Measurements from ENCODE around the gene ZNF625. TPM values are rescaled to one million over a fixed set of nuclear protein-coding genes. Genes with fewer than 3 reads are reported as not detected.

ZNF625 gene
- total RNA-seq, 1 donor from 2014 or later, result 3.1 TPM

Other genes with a start within 250 kb of the ZNF625 start
- 5.1 TPM for gene ZNF700, start 231.6 kb downstream of the ZNF625 start, total RNA-seq
- 3.1 TPM for gene ZNF763, start 191.7 kb downstream of the ZNF625 start, total RNA-seq
- 4.3 TPM for gene ZNF433, start 121.1 kb downstream of the ZNF625 start, total RNA-seq
- gene ZNF878, start 103.8 kb downstream of the ZNF625 start, total RNA-seq, result not detected
- gene ZNF844, start 92.0 kb downstream of the ZNF625 start, total RNA-seq, result 14.7 TPM
- gene ZNF20, start 16.4 kb downstream of the ZNF625 start, total RNA-seq, result 1.6 TPM
- 3.0 TPM for gene ZNF136, start 6.4 kb upstream of the ZNF625 start, total RNA-seq
- gene ZNF44, start 138.1 kb upstream of the ZNF625 start, total RNA-seq, result 10.8 TPM
- 3.7 TPM for gene ZNF563, start 176.9 kb upstream of the ZNF625 start, total RNA-seq
- 4.3 TPM for gene ZNF442, start 208.9 kb upstream of the ZNF625 start, total RNA-seq
- 1.9 TPM for gene ZNF799, start 244.5 kb upstream of the ZNF625 start, total RNA-seq